Liver (tissue), 9 donors: ENCODE measurements around the gene TP53. TPM values are rescaled to one million over a fixed set of nuclear protein-coding genes. Genes with fewer than 3 reads are reported as not detected.
A peak's percentile ranks its signal among the peaks of the same experiment; 100 is the strongest.

Experiments
- DNase-seq: peaks from one replicate; pipeline ENCODE4 v3.0.0-alpha.2; 2017; ENCODE audit warnings: low spot score
- H3K27ac ChIP-seq, 2 donors: one replicate each; pipeline ENCODE4 v1.7.0; 2013; ENCODE audit warnings: inconsistent platforms in 2 of 2, low read length in 2 of 2, control low read depth in 1 of 2, low read depth in 1 of 2, mild to moderate bottlenecking in 1 of 2
- H3K27me3 ChIP-seq, 4 donors: one replicate each; pipeline versions ENCODE4 v1.6.1 to v1.7.0; 2013; ENCODE audit warnings: low read length in 3 of 4, inconsistent platforms in 1 of 4, mild to moderate bottlenecking in 1 of 4, moderate library complexity in 1 of 4; ENCODE audit not compliant: control insufficient read depth in 4 of 4, insufficient read depth in 4 of 4
- H3K36me3 ChIP-seq, 4 donors: one replicate each; pipeline versions ENCODE4 v1.6.1 to v1.7.0; 2013; ENCODE audit warnings: low read length in 3 of 4, mild to moderate bottlenecking in 3 of 4, low read depth in 1 of 4, moderate library complexity in 1 of 4; ENCODE audit not compliant: control insufficient read depth in 4 of 4, insufficient read depth in 3 of 4
- H3K4me1 ChIP-seq, 4 donors: one replicate each; pipeline versions ENCODE4 v1.6.1 to v1.7.0; 2013; ENCODE audit warnings: low read length in 3 of 4, mild to moderate bottlenecking in 3 of 4, moderate library complexity in 1 of 4; ENCODE audit not compliant: control insufficient read depth in 4 of 4, insufficient read depth in 4 of 4
- H3K4me3 ChIP-seq, 3 donors: one replicate each; pipeline versions ENCODE4 v1.6.1 to v1.7.0; 2013; ENCODE audit warnings: low read length in 3 of 3, control low read depth in 1 of 3, low read depth in 1 of 3, mild to moderate bottlenecking in 1 of 3
- H3K9ac ChIP-seq, 2 donors: one replicate each; pipeline ENCODE4 v1.7.0; 2013; ENCODE audit warnings: low read length in 2 of 2, mild to moderate bottlenecking in 2 of 2, moderate library complexity in 2 of 2, control low read depth in 1 of 2, low read depth in 1 of 2
- H3K9me3 ChIP-seq, 4 donors: one replicate each; pipeline versions ENCODE4 v1.6.1 to v1.7.0; 2013; ENCODE audit warnings: low read length in 3 of 4; ENCODE audit not compliant: control insufficient read depth in 4 of 4
- EGR1 ChIP-seq, 2 donors: IDR thresholded peaks; 2 replicates each; pipeline ENCODE4 v1.6.1; 2016 to 2018; ENCODE audit warnings: antibody characterized with exemption in 2 of 2, low read depth in 2 of 2
- FOXA1 ChIP-seq: IDR thresholded peaks from 2 replicates; pipeline ENCODE4 v1.6.1; 2016; ENCODE audit warnings: antibody characterized with exemption
- GABPA ChIP-seq, 2 donors: IDR thresholded peaks in 1 of 2; conservative IDR thresholded peaks in 1 of 2; 2 replicates each; pipeline ENCODE4 v1.6.1; 2016; ENCODE audit warnings: antibody characterized with exemption in 2 of 2, mild to moderate bottlenecking in 1 of 2, moderate library complexity in 1 of 2
- HNF4A ChIP-seq, 2 donors: conservative IDR thresholded peaks; 2 replicates each; pipeline ENCODE4 v1.6.1; 2016; ENCODE audit warnings: antibody characterized with exemption in 2 of 2, mild to moderate bottlenecking in 2 of 2
- HNF4G ChIP-seq: IDR thresholded peaks from 2 replicates; pipeline ENCODE4 v1.6.1; 2016; ENCODE audit warnings: antibody characterized with exemption
- JUND ChIP-seq, 2 donors: IDR thresholded peaks; 2 replicates each; pipeline ENCODE4 v1.6.1; 2016; ENCODE audit warnings: antibody characterized with exemption in 2 of 2
- NR2F2 ChIP-seq: IDR thresholded peaks from 2 replicates; pipeline ENCODE4 v1.6.1; 2016; ENCODE audit warnings: antibody characterized with exemption
- RAD21 ChIP-seq, 2 donors: IDR thresholded peaks; 2 replicates each; pipeline ENCODE4 v1.6.1; 2016; ENCODE audit warnings: antibody characterized with exemption in 2 of 2, mild to moderate bottlenecking in 2 of 2
- RXRA ChIP-seq, 2 donors: IDR thresholded peaks; 2 replicates each; pipeline ENCODE4 v1.6.1; 2017 to 2018; ENCODE audit warnings: antibody characterized with exemption in 2 of 2, mild to moderate bottlenecking in 1 of 2
- SP1 ChIP-seq: IDR thresholded peaks from 2 replicates; pipeline ENCODE4 v1.6.1; 2018; ENCODE audit warnings: antibody characterized with exemption, mild to moderate bottlenecking
- TAF1 ChIP-seq: conservative IDR thresholded peaks from 2 replicates; pipeline ENCODE4 v1.6.1; 2016; ENCODE audit warnings: antibody characterized with exemption, mild to moderate bottlenecking
- YY1 ChIP-seq: IDR thresholded peaks from 2 replicates; pipeline ENCODE4 v1.6.1; 2016; ENCODE audit warnings: antibody characterized with exemption, mild to moderate bottlenecking
- WGBS: extraction: QIAGEN DNeasy Blood & Tissue Kit; methylation state at CpG from one replicate; pipeline ENCODE4 v1.1.7; 2013; 5-methylcytosine and 5-hydroxymethylcytosine counted together
- polyA plus RNA-seq, 2 donors: library from polyadenylated mRNA; stranded (reverse) in 1 of 2; unstranded in 1 of 2; fragments of 200-250 nt in 1 of 2; fragments of >200 nt in 1 of 2; fragmentation: Nextera tagmentation in 1 of 2; extraction: Ambion mirVana in 1 of 2; gene quantifications; one replicate each; pipeline versions ENCODE4 v1.2.1 to v1.2.3, GENCODE V29; 2013 to 2015
- total RNA-seq, 2 donors: library from RNA; depleted of rRNA; stranded (reverse); fragments of >200 nt; gene quantifications; one replicate each; pipeline ENCODE4 v1.2.3, GENCODE V29; 2014
- TF ChIP-seq, protein P1 (sequence below): fragments of 150-350 bp; IDR thresholded peaks from 2 replicates; pipeline ENCODE4 v1.5.1; 2017; ENCODE audit warnings: improper control_type of control experiment, low read depth, low read length; ENCODE audit not compliant: missing input control
- TF ChIP-seq, protein P2 (sequence below): IDR thresholded peaks from 2 replicates; pipeline ENCODE4 v1.6.1; 2016; ENCODE audit warnings: antibody characterized with exemption
- TF ChIP-seq, protein P3 (sequence below): IDR thresholded peaks from 2 replicates; pipeline ENCODE4 v1.6.1; 2016; ENCODE audit warnings: antibody characterized with exemption
- TF ChIP-seq, protein P4 (sequence below): IDR thresholded peaks from 2 replicates; pipeline ENCODE4 v1.6.1; 2016; ENCODE audit warnings: antibody characterized with exemption, mild to moderate bottlenecking
- TF ChIP-seq, protein P5 (sequence below): IDR thresholded peaks from 2 replicates; pipeline ENCODE4 v1.6.1; 2016; ENCODE audit warnings: antibody characterized with exemption
- donor health status: healthy.
- donor health status: healthy.
- donor health status: healthy.
- donor health status: healthy.
- donor health status: healthy.

TP53 gene
- total and polyA plus RNA-seq, 4 donors = 8.3 to 18.4 (median 12.6) TPM

DNA sequence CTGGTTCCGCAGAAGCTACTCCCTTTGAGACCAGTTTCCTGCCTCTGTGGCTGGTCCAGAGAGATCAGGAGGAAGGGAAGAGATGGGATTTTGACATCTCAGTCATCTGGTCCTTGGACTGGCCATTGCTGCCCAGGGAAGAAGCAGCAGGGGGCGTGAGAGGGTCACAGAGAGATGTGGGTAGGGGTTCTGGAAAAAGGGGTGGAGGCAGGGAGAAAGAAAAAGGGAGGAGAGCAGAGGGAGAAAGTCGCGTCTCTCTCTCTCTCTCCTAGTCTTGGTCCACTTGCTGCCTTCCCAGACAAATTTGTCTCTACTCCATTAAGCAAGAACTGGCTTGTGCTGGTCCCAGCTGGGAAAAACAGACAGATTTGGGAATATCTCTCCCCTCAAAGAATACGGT, 52.9 kb downstream of the TP53 start:
- Histone ChIP-seq H3K36me3 (no peaks in the 10 kb centered on the region), H3K27me3 (no peaks in the 10 kb centered on the region), H3K9ac (no peak overlapping the region), H3K27ac (no peak overlapping the region), H3K4me1 (peaks cover 15 to 40% (median 34%) of the 10 kb centered on the region in 4 donors), H3K9me3 (no peaks in the 10 kb centered on the region), H3K4me3 (no peak overlapping the region)
- peak; percentile 72 for DNase-seq
- TF ChIP-seq, protein P1, sequence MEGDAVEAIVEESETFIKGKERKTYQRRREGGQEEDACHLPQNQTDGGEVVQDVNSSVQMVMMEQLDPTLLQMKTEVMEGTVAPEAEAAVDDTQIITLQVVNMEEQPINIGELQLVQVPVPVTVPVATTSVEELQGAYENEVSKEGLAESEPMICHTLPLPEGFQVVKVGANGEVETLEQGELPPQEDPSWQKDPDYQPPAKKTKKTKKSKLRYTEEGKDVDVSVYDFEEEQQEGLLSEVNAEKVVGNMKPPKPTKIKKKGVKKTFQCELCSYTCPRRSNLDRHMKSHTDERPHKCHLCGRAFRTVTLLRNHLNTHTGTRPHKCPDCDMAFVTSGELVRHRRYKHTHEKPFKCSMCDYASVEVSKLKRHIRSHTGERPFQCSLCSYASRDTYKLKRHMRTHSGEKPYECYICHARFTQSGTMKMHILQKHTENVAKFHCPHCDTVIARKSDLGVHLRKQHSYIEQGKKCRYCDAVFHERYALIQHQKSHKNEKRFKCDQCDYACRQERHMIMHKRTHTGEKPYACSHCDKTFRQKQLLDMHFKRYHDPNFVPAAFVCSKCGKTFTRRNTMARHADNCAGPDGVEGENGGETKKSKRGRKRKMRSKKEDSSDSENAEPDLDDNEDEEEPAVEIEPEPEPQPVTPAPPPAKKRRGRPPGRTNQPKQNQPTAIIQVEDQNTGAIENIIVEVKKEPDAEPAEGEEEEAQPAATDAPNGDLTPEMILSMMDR = peak; percentile 53
- peak; percentile 68 to 82 for TF ChIP-seq RAD21 (IDR thresholded peaks at IDR 0.05)
- no peak for TF ChIP-seq EGR1 (IDR thresholded peaks at IDR 0.05; ENCODE audit: low read depth in 2 of 2)
- peak in 1 of 2 donors; percentile 23 for TF ChIP-seq HNF4A (conservative IDR thresholded peaks at IDR 0.05)
- TF ChIP-seq, protein P2, sequence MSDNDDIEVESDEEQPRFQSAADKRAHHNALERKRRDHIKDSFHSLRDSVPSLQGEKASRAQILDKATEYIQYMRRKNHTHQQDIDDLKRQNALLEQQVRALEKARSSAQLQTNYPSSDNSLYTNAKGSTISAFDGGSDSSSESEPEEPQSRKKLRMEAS = no peak
- TF ChIP-seq NR2F2 = no peak
- 54% methylated on average over 5 of the region's 5 CpGs for WGBS

DNA sequence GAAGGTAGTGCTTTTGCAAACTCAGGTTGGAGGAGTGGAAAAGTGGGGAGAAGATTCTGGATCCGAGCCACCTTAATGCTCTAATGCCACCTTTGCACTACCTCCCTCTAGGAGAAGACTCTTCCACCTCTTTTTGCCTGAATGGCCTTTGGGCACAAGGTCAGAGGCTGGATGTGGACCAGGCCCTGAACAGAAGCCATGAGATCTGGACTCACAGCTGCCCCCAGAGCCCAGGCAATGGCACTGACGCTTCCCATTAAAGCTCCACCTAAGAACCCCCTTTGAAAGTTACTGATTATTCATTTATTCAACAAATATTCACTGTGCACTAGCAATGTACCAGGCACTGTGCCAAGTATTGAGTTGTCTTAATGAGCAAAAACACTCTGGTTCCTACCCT, 54.2 kb downstream of the TP53 start:
- H3K9ac ChIP-seq = no peak overlapping the region
- DNase-seq = no peak
- H3K36me3 ChIP-seq = no peaks in the 10 kb centered on the region
- H3K4me1 ChIP-seq = peaks cover 15 to 42% (median 35%) of the 10 kb centered on the region in 4 donors
- no peak overlapping the region for H3K4me3 ChIP-seq
- H3K27me3 ChIP-seq = no peaks in the 10 kb centered on the region
- WGBS = 43% methylated on average over 2 of the region's 2 CpGs
- peak overlapping the region; percentile 1 to 57 for H3K27ac ChIP-seq
- no peaks in the 10 kb centered on the region for H3K9me3 ChIP-seq
- TF ChIP-seq JUND (IDR thresholded peaks at IDR 0.05) (no peak), YY1 (peak; percentile 25), HNF4G (peak; percentile 42), FOXA1 (no peak), GABPA (IDR thresholded peaks at IDR 0.05 in 1 of 2, conservative IDR thresholded peaks at IDR 0.05 in 1 of 2) (no peak), RAD21 (IDR thresholded peaks at IDR 0.05) (peak in 1 of 2 donors; percentile 56), NR2F2 (peak; percentile 34), HNF4A (conservative IDR thresholded peaks at IDR 0.05) (peak; percentile 81), SP1 (peak; percentile 57), RXRA (IDR thresholded peaks at IDR 0.05) (peak; percentile 56 to 68), EGR1 (IDR thresholded peaks at IDR 0.05; ENCODE audit: low read depth in 2 of 2) (no peak), TAF1 (no peak)
- TF ChIP-seq, protein P3, sequence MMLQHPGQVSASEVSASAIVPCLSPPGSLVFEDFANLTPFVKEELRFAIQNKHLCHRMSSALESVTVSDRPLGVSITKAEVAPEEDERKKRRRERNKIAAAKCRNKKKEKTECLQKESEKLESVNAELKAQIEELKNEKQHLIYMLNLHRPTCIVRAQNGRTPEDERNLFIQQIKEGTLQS = no peak
- TF ChIP-seq, protein P4, sequence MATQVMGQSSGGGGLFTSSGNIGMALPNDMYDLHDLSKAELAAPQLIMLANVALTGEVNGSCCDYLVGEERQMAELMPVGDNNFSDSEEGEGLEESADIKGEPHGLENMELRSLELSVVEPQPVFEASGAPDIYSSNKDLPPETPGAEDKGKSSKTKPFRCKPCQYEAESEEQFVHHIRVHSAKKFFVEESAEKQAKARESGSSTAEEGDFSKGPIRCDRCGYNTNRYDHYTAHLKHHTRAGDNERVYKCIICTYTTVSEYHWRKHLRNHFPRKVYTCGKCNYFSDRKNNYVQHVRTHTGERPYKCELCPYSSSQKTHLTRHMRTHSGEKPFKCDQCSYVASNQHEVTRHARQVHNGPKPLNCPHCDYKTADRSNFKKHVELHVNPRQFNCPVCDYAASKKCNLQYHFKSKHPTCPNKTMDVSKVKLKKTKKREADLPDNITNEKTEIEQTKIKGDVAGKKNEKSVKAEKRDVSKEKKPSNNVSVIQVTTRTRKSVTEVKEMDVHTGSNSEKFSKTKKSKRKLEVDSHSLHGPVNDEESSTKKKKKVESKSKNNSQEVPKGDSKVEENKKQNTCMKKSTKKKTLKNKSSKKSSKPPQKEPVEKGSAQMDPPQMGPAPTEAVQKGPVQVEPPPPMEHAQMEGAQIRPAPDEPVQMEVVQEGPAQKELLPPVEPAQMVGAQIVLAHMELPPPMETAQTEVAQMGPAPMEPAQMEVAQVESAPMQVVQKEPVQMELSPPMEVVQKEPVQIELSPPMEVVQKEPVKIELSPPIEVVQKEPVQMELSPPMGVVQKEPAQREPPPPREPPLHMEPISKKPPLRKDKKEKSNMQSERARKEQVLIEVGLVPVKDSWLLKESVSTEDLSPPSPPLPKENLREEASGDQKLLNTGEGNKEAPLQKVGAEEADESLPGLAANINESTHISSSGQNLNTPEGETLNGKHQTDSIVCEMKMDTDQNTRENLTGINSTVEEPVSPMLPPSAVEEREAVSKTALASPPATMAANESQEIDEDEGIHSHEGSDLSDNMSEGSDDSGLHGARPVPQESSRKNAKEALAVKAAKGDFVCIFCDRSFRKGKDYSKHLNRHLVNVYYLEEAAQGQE = no peak
- TF ChIP-seq, protein P5, sequence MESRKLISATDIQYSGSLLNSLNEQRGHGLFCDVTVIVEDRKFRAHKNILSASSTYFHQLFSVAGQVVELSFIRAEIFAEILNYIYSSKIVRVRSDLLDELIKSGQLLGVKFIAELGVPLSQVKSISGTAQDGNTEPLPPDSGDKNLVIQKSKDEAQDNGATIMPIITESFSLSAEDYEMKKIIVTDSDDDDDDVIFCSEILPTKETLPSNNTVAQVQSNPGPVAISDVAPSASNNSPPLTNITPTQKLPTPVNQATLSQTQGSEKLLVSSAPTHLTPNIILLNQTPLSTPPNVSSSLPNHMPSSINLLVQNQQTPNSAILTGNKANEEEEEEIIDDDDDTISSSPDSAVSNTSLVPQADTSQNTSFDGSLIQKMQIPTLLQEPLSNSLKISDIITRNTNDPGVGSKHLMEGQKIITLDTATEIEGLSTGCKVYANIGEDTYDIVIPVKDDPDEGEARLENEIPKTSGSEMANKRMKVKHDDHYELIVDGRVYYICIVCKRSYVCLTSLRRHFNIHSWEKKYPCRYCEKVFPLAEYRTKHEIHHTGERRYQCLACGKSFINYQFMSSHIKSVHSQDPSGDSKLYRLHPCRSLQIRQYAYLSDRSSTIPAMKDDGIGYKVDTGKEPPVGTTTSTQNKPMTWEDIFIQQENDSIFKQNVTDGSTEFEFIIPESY = no peak
- TF ChIP-seq, protein P1 = peak; percentile 29
